Fibroblast of the aortic adventitia (primary cell): ENCODE data around the gene PSTPIP1. TPM values are rescaled to one million over a fixed set of nuclear protein-coding genes. Genes with fewer than 3 reads are reported as not detected.

ENCODE experiments used
- DNase-seq: peaks from one replicate; pipeline ENCODE4 v3.0.0-alpha.2; 2010; ENCODE audit warnings: low read depth
- H3K4me3 ChIP-seq: 2 replicates; pipeline ENCODE4 v1.5.1; 2011; ENCODE audit warnings: low read depth, mild to moderate bottlenecking, control low read depth, low read length, moderate library complexity
- total RNA-seq: library from RNA; depleted of rRNA; stranded (reverse); fragments of >200 nt; gene quantifications from 2 replicates; pipeline ENCODE4 v1.2.3, GENCODE V29; 2012; ENCODE audit warnings: low replicate concordance
- TF ChIP-seq, protein P1 (sequence below): IDR thresholded peaks from 2 replicates; pipeline ENCODE4 v1.5.1; 2011; ENCODE audit warnings: mild to moderate bottlenecking, low read length, control low read depth, inconsistent platforms; ENCODE audit not compliant: insufficient read depth

The PSTPIP1 gene
- total RNA-seq, 1 donor = 0.18 TPM

GRCh38 chr15:76999996-77000395 is 5.1 kb downstream of the PSTPIP1 start:
- TF ChIP-seq, protein P1, sequence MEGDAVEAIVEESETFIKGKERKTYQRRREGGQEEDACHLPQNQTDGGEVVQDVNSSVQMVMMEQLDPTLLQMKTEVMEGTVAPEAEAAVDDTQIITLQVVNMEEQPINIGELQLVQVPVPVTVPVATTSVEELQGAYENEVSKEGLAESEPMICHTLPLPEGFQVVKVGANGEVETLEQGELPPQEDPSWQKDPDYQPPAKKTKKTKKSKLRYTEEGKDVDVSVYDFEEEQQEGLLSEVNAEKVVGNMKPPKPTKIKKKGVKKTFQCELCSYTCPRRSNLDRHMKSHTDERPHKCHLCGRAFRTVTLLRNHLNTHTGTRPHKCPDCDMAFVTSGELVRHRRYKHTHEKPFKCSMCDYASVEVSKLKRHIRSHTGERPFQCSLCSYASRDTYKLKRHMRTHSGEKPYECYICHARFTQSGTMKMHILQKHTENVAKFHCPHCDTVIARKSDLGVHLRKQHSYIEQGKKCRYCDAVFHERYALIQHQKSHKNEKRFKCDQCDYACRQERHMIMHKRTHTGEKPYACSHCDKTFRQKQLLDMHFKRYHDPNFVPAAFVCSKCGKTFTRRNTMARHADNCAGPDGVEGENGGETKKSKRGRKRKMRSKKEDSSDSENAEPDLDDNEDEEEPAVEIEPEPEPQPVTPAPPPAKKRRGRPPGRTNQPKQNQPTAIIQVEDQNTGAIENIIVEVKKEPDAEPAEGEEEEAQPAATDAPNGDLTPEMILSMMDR = no peak
- no peak overlapping the region for H3K4me3 ChIP-seq
- no peak for DNase-seq

GRCh38 chr15:77001351-77001750 is 6.4 kb downstream of the PSTPIP1 start:
- no peak for DNase-seq
- TF ChIP-seq, protein P1 = no peak
- H3K4me3 ChIP-seq = no peak overlapping the region

DNA sequence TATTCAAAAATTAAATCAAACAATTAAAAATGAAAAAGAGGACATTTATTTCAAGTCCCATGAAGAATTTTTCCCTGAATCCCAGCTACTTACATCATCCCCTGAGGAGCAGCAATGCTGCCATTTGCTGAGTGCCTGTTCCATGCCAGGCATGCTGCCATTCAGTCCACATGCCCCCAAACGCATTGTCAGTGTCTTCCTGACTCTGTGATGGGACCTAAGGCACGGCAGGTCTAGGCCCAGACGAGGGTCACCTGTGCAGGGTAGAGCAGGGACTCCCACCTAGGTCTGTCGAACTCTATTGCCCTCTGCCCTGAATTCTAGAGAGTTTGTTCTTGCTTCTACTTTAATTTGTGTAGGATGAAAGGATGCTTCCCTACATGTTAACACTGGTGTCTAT is 7.0 kb downstream of the PSTPIP1 start:
- TF ChIP-seq, protein P1 = no peak
- no peak for DNase-seq
- no peak overlapping the region for H3K4me3 ChIP-seq

- no peak for DNase-seq
- no peak overlapping the region for H3K4me3 ChIP-seq
- TF ChIP-seq, protein P1 = no peak
Observed at GRCh38 chr15:77002436-77002835, 7.5 kb downstream of the PSTPIP1 start.

- TF ChIP-seq, protein P1 = no peak
- no peak for DNase-seq
- H3K4me3 ChIP-seq = no peak overlapping the region
Observed at GRCh38 chr15:77002954-77003912, 8.3 kb downstream of the PSTPIP1 start.

DNA sequence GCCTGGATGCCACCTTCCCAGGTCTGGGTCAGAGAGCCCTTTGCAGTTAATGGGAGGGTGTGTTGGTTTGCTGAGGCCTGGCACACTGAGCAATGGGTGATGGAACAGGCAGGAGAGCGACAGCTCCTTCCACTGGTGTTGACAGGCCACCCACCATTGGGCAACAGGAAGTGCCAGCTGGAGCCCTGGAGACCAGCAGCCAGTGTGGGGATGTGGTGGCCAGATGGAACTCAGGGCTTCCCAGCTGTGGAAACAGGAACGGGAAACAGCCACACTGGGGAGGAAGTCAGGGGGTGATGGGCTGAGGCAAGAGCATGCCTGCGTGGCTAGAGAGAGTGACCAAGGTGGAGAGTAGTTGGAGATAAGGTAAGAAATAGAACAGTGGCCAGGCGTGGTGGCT is 9.3 kb downstream of the PSTPIP1 start:
- DNase-seq = no peak
- no peak overlapping the region for H3K4me3 ChIP-seq
- TF ChIP-seq, protein P1 = no peak
